ENCODE results near the gene PJA2.

GRCh38 chr5:109421956-109422355 lies 12.2 kb upstream of the PJA2 start:
- TF ChIP-seq CTCF (IDR thresholded peaks at IDR 0.05; ENCODE audit: borderline replicate concordance, extremely low read depth, low read length, poor library complexity, severe bottlenecking) (no peak), EZH2 (IDR thresholded peaks at IDR 0.05; ENCODE audit: borderline replicate concordance, low read depth, low read length, severe bottlenecking) (no peak)
